Testis (tissue), 2 donors: ENCODE data around the gene ZNF79.

Experiments used
- POLR2A ChIP-seq: fragments of 450-650 bp; IDR thresholded peaks from one replicate; pipeline ENCODE4 v1.6.1; 2017; ENCODE audit warnings: antibody characterized with exemption, mild to moderate bottlenecking, moderate library complexity
- TF ChIP-seq, protein P1 (sequence below), 3 experiments: fragments of 450-650 bp in 2 of 3; fragments of 200-600 bp in 1 of 3; sonication (generic) in 1 of 3; IDR thresholded peaks; one replicate each; pipeline ENCODE4 v1.5.1; 2016 to 2019; ENCODE audit warnings: antibody characterized with exemption in 3 of 3, mild to moderate bottlenecking in 2 of 3, moderate library complexity in 1 of 3

DNA sequence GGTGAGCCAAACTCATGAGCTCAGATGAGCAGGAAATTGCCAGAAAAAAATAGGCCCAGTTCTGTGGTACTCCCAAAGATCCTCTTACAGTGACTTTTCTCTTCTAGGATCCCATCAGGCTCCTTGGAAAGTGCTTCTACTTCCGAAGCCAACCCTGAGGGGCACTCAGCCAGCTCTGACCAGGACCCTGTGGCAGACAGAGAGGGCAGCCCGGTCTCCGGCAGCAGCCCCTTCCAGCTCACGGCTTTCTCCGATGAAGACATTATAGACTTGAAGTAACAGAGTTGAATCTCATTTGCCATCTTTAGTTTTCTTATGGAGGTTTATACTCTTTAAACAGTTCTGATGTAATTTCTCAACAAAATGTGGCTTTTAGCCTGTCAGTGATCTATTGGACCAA, 31.2 kb upstream of the ZNF79 start:
- TF ChIP-seq, protein P1, sequence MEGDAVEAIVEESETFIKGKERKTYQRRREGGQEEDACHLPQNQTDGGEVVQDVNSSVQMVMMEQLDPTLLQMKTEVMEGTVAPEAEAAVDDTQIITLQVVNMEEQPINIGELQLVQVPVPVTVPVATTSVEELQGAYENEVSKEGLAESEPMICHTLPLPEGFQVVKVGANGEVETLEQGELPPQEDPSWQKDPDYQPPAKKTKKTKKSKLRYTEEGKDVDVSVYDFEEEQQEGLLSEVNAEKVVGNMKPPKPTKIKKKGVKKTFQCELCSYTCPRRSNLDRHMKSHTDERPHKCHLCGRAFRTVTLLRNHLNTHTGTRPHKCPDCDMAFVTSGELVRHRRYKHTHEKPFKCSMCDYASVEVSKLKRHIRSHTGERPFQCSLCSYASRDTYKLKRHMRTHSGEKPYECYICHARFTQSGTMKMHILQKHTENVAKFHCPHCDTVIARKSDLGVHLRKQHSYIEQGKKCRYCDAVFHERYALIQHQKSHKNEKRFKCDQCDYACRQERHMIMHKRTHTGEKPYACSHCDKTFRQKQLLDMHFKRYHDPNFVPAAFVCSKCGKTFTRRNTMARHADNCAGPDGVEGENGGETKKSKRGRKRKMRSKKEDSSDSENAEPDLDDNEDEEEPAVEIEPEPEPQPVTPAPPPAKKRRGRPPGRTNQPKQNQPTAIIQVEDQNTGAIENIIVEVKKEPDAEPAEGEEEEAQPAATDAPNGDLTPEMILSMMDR (IDR thresholded peaks at IDR 0.05) = no peak
- TF ChIP-seq POLR2A = no peak
